CD1c-positive myeloid dendritic cell (primary cell): ENCODE data around the gene DDX27.

ENCODE experiments used
- DNase-seq: peaks from one replicate; pipeline ENCODE4 v3.0.0-alpha.2; 2016; ENCODE audit errors: extremely low spot score

The DDX27 gene

DNA sequence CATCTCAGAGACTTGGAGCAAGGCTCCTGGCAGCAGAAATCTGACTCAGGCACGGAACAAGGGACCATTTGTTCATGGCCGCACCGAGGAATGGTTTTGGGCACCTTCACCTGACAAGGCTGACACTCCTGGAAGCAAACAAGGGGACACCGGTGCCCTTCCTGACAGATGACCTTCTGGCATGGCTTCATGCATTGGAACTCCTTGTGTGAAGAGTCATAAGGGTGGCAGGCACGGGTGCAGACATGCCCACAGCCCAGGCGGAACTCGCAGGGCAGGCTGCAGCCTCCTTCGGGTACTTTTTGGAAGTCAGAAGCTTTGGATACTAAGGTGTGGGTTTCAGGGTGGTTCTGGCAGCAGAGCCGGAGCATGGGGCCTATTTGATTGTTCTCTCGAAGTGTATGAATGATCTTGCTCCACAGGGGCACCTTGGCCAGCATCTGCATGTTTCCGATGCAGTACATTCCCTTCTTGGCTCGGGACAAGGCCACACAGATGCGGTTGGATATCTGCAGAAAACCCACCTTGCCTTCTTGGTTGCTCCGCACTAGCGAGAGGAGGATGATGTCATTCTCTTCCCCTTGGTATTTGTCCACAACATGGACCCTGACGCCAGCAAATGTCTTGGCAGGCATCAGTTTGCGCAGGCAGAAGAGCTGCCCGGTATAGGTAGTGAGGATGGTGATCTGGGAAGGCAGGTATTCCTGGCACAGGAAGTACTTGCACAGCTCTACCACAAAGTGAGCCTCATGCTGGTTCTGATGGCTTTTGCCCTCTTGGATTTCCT, 29.9 kb downstream of the DDX27 start:
- DNase-seq = no peak

DNA sequence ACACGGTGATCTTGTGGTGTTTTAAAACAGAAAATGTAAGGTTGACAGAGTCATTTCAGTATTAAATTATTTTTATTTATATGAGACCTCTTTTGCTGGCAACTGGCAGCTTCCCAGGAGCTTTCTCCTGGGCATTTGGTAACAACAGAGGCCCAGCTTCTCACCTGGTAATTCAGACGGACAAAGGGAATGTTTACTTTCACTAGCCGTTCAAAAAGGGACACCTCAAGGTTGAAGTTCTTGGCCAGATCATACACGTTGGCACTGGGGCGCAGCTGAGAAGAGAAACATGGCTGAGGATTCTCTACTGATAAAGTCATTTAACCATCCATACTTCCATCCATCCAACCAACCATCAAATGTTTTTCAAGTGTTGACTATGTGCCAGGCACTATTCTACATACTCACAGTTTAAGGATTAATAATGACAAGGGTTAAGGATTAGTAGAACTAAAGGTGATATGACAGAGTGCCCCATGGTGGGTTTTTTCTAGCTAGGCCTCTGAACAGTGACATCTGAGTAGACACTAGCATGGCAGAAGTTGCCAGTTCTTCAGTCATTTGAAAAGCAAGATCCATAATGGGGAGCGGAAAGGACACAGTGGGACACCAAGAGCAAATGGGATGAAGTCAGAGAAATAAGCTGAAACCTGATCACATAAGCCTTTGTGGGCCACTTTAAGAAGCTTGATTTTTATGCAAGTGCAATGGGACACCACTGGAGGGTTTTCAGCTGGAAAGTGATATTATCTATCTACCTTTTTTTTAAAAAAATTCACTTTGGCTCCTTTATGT, 33.5 kb downstream of the DDX27 start:
- no peak for DNase-seq

DNA sequence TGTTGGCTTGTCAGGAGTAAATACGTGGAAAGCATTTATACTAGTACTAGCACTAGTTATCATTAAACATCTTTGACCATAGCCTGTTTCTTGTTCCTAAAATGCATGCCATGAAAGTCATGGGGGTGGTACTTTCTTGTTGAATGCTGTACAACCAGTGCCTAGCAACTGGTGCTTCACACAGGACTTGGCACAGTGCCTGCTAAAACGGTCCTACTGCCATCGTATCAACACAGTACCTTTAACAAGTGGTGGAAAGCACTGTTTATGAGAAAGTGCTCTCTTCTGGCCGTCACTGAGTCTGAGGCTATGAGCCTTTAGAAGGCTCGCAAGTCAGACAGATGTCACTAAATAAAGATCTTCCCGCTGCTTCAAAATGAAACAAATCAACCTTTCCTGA, 37.0 kb downstream of the DDX27 start:
- DNase-seq = no peak

DNA sequence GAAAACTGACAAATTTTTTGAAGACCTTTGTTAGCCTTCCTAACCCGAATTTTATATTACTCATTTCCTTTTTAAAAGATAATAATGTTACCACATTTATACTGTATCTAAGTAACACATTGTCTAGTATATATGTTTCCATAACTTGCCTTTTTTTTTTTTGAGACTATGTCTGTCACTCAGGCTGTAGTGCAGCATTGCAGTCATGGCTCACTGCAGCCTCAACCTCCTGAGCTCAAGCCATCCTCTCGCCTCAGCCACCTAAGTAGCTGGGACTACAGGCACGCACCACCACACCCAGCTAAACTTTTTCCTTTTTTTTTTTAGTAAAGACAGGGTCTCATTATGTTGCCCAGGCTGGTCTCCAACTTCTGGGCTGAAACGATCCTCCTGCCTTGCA, 40.1 kb downstream of the DDX27 start:
- no peak for DNase-seq

DNA sequence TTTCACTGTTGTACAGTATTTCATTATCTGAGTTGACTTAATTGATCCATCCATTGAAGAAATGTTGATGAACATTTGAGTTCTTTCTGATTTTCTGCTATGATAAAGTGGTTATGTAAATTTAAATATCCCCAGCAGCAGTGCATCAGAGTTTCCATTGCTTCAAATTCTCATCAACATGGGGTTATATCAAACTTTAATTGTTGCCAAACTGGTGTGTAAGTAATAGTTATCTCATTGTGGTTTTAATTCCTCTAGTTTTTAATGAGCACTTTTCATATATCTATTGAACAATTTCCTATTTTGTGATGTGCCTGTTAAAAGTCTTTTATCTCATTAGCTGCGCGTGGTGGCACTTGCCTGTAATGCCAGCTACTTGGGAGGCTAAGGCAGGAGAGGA, 40.6 kb downstream of the DDX27 start:
- DNase-seq = no peak

DNA sequence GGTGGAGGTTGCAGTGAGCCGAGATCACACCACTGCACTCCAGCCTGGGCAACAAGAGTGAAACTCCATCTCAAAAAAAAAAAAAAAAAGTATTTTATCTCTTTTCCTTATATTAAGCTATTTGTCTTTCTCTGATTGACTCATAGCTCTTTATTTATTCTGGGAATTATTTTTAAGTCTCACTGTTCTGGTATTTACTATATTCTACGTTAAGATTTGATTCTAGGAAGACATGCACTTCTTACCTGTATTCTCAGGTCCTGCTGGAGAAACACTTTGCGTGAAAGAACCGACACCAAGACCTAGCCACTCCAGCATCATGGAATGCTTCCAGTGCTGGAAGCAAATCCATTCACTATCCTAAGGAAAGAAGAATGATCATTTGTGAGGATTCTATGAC, 41.0 kb downstream of the DDX27 start:
- DNase-seq = no peak

DNA sequence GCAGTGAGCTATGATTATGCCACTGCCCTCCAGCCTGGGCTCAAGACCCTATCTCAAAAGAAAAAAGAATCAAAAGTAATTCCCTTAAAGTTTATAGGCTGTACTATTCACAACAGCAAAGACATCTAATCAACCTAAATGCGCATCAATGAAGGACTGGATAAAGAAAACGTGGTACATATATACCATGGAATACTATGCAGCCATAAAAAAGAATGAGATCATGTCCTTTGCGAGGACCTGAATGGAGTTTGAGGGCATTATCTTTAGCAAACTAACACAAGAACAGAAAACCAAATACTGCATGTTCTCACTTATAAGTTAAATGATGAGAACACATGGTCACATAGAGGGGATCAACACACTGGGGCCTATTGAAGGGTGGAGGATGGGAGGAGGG, 42.0 kb downstream of the DDX27 start:
- DNase-seq = no peak

DNA sequence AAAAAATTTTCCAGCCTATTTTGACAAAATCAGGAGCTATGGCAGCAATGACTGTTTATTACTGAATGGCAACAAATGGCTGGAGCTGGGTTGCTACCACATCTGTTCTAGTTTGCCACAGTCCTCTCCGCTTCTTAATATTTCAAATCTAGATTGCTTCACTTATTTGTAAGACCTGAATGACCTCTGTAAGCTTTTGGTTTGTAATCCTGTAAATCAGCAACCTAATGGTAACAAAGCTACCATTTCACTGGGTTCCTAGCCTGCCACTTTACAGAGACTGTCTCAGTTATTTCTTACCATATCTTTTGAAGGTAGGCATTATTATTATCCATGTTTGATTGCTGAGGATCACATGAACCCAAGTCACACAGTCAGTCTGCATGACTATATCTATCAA, 43.2 kb downstream of the DDX27 start:
- no peak for DNase-seq

DNA sequence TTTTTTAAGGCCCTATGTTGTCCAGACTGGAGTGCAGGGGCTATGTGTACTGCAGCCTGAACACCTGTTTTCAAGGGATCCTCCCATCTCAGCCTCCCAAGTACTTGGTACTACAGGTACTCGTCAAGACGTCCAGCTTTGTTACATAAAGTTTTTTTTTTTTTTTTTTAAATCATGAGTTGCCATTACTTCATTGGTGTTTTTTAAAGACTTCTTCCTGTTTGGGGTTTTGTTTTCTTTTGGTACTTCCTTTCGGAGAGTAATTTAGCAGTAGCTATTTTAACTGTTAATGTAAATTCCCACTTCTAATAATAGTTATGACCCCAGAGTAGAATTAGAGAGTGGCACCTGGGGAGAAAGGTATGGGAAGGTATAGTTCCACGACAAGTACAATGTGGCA, 48.1 kb downstream of the DDX27 start:
- peak; percentile 24 for DNase-seq

DNA sequence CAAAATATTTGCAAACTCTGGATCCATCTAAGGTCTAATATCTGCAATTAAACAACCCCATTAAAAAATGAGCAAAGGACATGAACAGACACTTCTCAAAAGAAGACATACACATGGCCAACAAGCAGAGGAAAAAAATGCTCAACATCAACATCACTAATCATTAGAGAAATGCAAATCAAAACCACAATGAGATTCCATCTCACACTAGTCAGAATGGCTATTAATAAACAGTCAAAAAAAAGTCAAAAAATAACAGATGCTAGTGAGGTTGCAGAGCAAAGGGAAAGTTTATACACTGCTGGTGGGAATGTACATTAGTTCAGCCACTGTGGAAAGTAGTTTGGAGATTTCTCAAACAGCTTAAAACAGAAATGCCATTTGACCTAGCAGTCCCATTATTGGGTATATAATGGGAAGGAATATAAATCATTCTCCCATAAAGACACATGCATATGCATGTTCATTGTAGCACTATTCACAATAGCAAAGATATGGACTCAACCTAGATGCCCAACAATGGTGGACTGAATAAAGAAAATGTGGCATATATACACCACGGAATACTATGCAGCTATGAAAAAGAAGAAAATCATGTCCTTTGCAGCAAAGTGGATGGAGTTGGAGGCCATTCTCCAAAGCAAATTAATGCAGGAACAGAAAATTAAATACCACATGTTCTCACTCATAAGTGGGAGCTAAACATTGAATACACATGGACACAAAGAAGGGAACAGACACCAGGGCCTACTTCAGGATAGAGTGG, 49.6 kb downstream of the DDX27 start:
- no peak for DNase-seq

DNA sequence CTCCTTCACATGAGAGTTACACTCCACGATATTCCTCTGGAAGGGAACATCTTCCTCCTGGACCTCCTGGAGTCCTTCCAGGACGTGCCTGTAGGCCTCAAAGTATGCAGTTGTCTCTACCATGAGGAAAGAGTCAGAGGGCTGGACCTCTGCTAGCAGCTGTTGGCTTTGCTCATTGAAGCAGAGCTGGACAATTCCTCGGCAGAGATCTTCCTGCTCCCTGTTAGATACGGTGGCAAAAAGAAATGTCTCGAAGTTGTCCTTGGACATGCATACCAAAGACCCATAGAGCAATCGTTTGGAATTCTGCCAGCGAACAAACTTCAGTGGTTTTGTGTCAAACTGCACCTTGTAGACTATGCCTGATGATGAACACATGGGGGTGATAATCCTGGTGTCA, 51.0 kb downstream of the DDX27 start:
- no peak for DNase-seq

DNA sequence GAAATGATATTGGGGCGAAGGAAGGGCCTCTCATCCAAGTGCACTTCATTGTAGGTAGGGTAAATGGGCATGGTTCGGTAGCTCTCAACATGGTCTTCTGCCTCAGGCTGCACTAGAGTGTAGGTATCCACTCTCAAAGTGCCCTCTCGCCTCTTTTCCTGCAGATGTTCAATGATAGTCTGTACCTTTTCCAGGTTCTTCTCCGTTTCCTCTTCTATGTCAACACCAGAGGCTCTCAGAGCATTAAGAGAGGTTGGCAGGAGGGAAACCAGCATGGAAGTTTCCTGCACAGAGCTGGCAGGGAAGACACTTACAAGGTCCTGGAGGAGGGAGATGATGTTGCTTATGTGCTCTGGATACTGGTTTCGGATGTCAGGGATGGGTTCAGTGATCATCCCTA, 51.5 kb downstream of the DDX27 start:
- DNase-seq = no peak

DNA sequence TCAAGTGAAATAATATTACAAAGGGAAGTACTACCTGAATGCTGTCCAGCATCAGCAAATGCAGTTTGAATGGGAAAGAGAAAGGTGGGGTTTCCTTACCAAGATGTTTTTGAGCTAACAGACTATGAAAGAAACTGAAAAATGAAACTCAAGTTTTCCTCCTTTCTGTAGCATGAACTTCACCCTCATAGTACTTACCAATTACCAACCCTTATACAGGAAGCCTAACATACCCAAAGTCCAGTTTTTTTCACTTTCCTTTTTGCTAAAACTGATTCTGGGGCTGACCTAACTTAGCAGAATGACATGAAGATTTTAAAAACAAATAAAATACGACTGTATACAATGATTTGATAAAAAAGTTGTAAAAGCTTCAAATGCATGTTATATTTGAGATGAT, 53.4 kb downstream of the DDX27 start:
- DNase-seq = no peak

DNA sequence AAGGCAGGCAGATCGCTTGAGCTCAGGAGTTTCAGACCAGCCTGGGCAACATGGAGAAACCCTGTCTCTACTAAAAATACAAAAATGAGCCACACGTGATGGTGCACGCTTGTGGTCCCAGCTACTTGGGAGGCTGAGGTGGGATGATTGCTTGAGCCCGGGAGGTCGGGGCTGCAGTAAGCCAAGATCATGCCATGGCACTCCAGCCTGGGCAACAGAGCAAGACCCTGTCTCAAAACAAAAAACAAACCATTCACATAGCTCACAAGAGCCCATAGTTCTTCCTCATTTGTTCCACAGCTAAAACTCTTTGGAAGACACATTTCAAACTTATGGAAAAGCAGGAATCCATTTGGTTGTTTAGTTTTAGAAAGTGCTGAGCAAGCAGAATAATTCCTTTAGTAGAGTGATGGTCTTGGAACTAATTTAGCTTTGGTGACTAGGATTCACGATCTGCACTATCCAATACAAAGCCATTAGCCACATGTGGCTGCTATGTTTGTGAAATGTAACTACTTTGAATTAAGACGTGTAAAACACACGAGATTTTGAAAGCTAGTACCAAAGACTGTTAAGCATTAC, 54.6 kb downstream of the DDX27 start:
- DNase-seq = no peak

DNA sequence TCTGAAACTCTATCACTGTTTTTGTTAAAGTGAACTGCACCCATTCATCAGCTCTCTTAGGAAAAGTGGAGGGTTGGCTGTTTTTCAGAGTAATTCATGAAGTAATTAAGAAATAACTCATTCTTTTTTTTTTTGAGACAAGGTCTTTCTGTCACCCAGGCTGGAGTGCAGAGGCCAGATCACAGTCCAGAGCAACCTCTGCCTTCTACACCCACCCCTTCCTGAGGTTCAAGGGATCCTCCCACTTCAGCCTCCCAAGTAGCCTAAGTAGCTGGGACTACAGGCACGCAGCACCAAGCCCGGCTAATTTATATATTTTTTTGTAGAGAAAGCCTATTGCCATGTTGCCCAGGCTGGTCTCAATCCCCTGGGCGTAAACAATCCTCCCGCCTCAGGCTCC, 56.0 kb downstream of the DDX27 start:
- DNase-seq = peak; percentile 25

DNA sequence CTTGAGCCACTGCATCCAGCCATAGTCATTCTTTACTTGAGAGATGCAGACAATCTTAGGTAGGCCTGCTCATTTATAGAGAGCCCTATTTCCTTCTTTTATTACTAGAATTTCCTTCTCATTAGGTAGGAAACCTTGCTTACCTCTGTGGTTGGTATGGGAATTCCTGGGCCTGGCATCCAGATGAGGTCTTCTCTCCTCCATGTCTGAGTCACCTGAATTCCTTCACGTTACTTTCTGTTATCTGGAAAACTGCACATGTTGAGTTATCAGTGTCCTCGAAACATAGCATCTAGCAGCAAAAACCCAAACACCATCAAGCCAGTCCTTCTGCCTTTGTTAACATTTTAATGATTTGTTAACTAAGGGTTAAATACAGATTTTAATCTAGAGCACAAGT, 56.4 kb downstream of the DDX27 start:
- DNase-seq = no peak

DNA sequence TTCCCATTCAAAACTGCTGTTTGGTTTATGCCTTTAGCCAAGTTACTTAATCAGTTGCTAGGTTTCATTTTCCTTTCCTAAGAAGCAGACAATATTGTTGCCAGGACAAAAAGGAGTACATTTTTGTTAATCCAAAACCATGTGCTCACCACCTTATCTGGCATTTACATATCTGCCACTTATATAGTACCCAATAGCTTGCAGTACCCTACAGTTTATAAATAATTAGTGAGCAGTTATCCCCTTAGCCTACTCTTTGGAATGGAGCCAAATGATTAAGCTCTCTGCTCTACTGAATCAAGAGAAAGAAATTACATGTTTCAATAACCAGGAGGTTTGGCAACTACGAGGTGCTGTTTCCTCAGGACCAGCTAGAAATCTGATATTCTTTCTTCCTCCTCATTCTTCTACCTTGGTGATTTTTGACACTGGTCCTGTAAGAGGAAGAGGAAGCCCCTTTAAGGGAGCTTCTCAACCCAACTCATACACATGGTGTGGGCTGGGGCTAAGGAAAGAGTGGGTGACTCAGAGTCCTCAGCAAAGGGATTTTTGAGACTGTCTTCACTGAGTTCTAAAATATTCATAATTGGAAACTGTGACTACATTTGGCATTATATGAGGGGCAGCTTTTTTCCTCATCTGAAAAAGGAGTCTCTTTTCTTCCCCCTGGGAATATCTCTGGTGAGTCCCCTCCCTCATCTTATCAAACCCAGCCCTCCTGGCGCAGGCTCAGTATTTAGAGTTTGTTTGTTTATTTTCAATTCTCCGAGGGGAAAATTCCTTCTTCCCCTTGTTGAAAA, 57.1 kb downstream of the DDX27 start:
- DNase-seq = peak; percentile 86

DNA sequence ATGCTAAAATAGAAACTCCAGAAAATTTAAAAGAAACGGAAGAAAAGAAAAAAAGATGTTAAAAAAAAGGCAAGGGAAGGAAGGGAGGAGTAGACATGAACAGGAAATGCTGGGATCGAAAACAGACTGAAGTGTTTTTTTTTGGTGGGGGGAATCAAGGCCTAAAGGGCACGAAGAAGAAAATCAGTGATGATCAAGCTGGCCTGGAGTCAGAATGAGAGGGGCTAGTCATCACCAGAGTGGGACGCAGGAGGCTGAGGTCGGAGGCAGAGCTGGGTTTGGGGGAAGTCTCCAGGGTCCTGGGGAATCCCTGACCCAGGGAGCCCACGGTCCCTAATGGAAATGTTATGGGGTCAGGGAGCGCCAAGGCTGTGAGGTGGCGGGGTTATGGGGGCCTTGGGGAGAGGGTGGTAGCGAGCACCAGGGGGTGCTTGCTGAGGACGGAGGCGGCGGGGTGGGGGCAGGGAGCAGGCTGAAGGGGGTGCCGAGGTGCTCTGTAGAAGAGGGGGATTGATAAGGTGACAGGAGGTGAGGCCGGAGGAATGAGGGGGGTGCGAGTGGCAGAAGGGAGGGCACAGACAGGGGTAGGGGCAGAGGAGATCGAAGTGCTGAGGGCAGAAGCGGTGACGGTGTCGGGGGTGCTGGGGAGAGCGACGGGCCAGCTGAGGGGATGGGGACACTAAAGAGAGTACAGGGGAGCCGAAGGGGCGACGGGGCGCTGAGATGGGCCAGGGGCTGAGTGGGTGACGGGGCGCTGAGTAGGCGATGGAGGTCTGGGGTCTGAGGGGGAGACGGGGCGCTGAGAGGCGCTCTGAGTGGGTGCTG, 58.0 kb downstream of the DDX27 start:
- DNase-seq = peak; percentile 59

DNA sequence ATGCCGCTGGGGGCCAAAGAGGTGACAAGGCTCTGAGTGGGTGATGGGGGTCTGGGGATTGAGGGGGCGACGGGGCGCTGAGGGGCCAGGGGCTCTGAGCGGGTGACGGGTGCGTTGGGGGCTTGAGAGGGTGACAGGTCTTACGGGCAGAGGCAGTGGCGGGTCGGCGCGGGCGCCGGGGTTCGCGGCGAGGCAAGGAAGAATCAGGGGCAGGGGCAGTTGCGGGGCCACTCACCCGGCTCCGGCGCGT, 58.5 kb downstream of the DDX27 start:
- DNase-seq = no peak

DNA sequence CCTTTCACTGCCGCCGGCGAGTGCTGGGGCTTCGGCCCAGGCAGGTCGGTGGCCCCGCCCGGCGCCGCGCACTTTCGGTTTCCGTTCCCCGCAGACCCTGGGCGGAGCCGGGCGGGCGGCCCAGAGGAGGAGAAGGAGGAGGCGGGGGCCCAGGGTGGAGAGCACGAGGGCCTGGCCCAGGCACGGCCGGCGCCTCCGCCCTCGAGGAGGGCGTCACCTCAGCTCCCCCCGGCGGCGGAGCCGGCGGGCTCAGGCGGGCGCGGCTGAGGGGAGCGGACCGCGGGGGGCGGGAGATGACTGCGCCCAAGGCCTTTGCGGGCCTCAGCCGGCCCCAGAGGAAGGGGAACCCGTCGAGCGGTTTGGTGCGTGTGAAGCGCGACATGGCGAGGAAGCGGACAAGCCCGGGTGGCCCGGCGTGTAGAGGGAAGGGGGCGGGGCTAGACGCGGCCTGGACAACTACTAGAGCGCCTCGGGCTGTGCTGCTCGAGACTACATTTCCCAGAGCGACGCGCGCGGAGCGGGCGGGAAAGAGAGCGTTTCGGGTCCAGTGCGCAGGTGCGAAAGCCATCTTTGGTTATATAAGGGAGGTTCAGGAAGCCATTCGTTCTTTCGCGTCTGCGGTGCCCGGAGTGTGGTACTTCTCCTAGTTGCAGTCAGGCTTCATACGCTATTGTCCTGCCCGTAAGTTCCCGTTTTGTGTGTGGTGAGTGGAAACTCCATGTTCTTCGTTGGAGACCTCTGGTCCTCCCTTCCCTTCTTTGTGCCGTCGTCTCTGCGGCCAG, 59.0 kb downstream of the DDX27 start, which contains the start of gene ZNFX1:
ZNFX1 (minus strand) TSS at position 22 of the 782 bp plus-strand sequence. CDS start 2,218 bp downstream, outside the sequence.
- DNase-seq = peak; percentile 99
